ENCODE measurements around the gene WDR53. TPM values are rescaled to one million over a fixed set of nuclear protein-coding genes. Genes with fewer than 3 reads are reported as not detected.
A peak's percentile ranks its signal among the peaks of the same experiment; 100 is the strongest.

Gene WDR53
- total and polyA plus RNA-seq, 9 of the 15 experiments (the other 6 are each of a cell fraction or from before 2014, with no cell fraction given), result 13.0 to 34.5 (median 20.9) TPM

GRCh38 chr3:196611761-196612483 lies 43.6 kb upstream of the WDR53 start (continued):
- TF ChIP-seq DLX4 (CRISPR knock-in tag; IDR thresholded peaks at IDR 0.05) (no peak), MXI1 (IDR thresholded peaks at IDR 0.05; ENCODE audit: low read depth, low read length) (no peak), E2F6 (IDR thresholded peaks at IDR 0.05; ENCODE audit: borderline replicate concordance in 1 of 2, extremely low read depth in 1 of 2, insufficient read depth in 1 of 2, insufficient read length in 1 of 2, low read depth in 1 of 2, low read length in 1 of 2, poor library complexity in 1 of 2, severe bottlenecking in 1 of 2) (peak in 1 of 2 experiments; percentile 16), HCFC1 (IDR thresholded peaks at IDR 0.05; ENCODE audit: low read depth, low read length) (no peak), ETV5 (CRISPR knock-in tag; IDR thresholded peaks at IDR 0.05; ENCODE audit: low read depth) (peak; percentile 78), TSHZ1 (CRISPR knock-in tag; IDR thresholded peaks at IDR 0.05) (no peak), MAFG (tag; conservative IDR thresholded peaks at IDR 0.05) (no peak), PATZ1 (CRISPR knock-in tag; IDR thresholded peaks at IDR 0.05; ENCODE audit: borderline replicate concordance) (no peak), ZNF507 (tag; conservative IDR thresholded peaks at IDR 0.05) (no peak), ZKSCAN8 (CRISPR knock-in tag; IDR thresholded peaks at IDR 0.05) (no peak), ZC3H4 (CRISPR knock-in tag; IDR thresholded peaks at IDR 0.05; ENCODE audit: borderline replicate concordance) (no peak), RBM15 (IDR thresholded peaks at IDR 0.05; ENCODE audit: insufficient read depth, low read length) (no peak), GABPA (tag; conservative IDR thresholded peaks at IDR 0.05; ENCODE audit: low read depth) (peak; percentile 86), BCLAF1 (IDR thresholded peaks at IDR 0.05; ENCODE audit: borderline replicate concordance in 1 of 2, control insufficient read depth in 1 of 2, low read depth in 2 of 2, low read length in 1 of 2) (no peak), KDM1A (IDR thresholded peaks at IDR 0.05) (peak; percentile 81 to 85; a peak in 3 of 4 replicates), ILF3 (IDR thresholded peaks at IDR 0.05; ENCODE audit: borderline replicate concordance) (no peak)
